HCT116 (cell line): ENCODE data around the gene GRIN2A.

ENCODE experiments used
- CEBPB ChIP-seq: IDR thresholded peaks from 2 replicates; pipeline ENCODE4 v1.6.1; 2012; ENCODE audit warnings: low read depth
- CTCF ChIP-seq, 3 experiments: fragments of 200-600 bp in 1 of 3; sonication (generic) in 1 of 3; IDR thresholded peaks in 2 of 3; conservative IDR thresholded peaks in 1 of 3; 2 replicates each; pipeline ENCODE4 v1.5.1; 2012 to 2017; ENCODE audit warnings: low read depth in 2 of 3, low read length in 2 of 3, antibody characterized with exemption in 1 of 3, borderline replicate concordance in 1 of 3, control low read depth in 1 of 3, mild to moderate bottlenecking in 1 of 3, mixed read lengths in 1 of 3, mixed run types in 1 of 3, moderate library complexity in 1 of 3; ENCODE audit not compliant: insufficient read depth in 1 of 3
- EZH2 ChIP-seq: fragments of 200-600 bp; sonication (generic); IDR thresholded peaks from 2 replicates; pipeline ENCODE4 v1.6.1; 2017; ENCODE audit warnings: antibody characterized with exemption, mixed run types
- MAX ChIP-seq: IDR thresholded peaks from 2 replicates; pipeline ENCODE4 v1.6.1; 2012
- RAD21 ChIP-seq: IDR thresholded peaks from 2 replicates; pipeline ENCODE4 v1.6.1; 2012; ENCODE audit warnings: low read depth, mild to moderate bottlenecking
- YY1 ChIP-seq: IDR thresholded peaks from 2 replicates; pipeline ENCODE4 v1.6.1; 2011; ENCODE audit warnings: low read length, low read depth, moderate library complexity, mild to moderate bottlenecking; ENCODE audit not compliant: insufficient replicate concordance; ENCODE audit errors: extremely low read depth

GRCh38 chr16:9870962-9871361 is 311.3 kb downstream of the GRIN2A start:
- no peak for TF ChIP-seq CTCF (IDR thresholded peaks at IDR 0.05 in 2 of 3, conservative IDR thresholded peaks at IDR 0.05 in 1 of 3; ENCODE audit: borderline replicate concordance in 1 of 3, insufficient read depth in 1 of 3, low read depth in 2 of 3, low read length in 2 of 3)
- TF ChIP-seq MAX: no peak
- no peak for TF ChIP-seq CEBPB
- TF ChIP-seq YY1: no peak
- TF ChIP-seq EZH2: no peak
- no peak for TF ChIP-seq RAD21
